Epithelial cell of esophagus (primary cell): ENCODE measurements around the gene DSCAML1.
A peak's percentile ranks its signal among the peaks of the same experiment; 100 is the strongest.

Source experiments
- DNase-seq: peaks from one replicate; pipeline ENCODE4 v3.0.0; 2010; ENCODE audit warnings: low read depth
- H3K4me3 ChIP-seq: 2 replicates; pipeline ENCODE4 v1.5.1; 2011; ENCODE audit warnings: mild to moderate bottlenecking, low read length, control low read depth
- CTCF ChIP-seq: IDR thresholded peaks from 2 replicates; pipeline ENCODE4 v1.5.1; 2011; ENCODE audit warnings: low read depth, mild to moderate bottlenecking, low read length, control low read depth, inconsistent platforms; ENCODE audit not compliant: insufficient read depth; ENCODE audit errors: missing control alignments

DSCAML1 gene

GRCh38 chr11:117790279-117790678 lies 6.7 kb downstream of the DSCAML1 start:
- no peak overlapping the region for H3K4me3 ChIP-seq
- no peak for TF ChIP-seq CTCF
- no peak for DNase-seq

DNA sequence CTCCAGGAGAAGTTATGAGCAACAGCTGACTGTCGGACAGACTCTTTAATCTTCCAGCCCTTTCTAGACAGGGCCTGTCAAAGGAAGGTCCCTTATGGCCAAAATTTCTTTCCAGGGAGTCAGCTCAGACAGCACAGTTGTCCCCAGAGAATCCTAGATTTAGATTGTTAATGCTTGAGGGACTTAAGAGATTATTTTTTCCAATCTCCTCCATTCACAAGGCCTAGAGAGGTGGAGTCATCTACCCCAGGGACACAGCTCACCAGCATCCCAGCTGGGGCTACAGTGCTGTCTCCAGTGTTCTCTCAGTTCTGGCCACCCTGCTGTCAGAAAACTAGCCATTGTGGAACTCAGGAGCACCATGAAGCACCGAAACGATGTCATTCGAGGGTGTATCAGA lies 7.8 kb downstream of the DSCAML1 start:
- H3K4me3 ChIP-seq, result no peak overlapping the region
- TF ChIP-seq CTCF, result no peak
- no peak for DNase-seq

DNA sequence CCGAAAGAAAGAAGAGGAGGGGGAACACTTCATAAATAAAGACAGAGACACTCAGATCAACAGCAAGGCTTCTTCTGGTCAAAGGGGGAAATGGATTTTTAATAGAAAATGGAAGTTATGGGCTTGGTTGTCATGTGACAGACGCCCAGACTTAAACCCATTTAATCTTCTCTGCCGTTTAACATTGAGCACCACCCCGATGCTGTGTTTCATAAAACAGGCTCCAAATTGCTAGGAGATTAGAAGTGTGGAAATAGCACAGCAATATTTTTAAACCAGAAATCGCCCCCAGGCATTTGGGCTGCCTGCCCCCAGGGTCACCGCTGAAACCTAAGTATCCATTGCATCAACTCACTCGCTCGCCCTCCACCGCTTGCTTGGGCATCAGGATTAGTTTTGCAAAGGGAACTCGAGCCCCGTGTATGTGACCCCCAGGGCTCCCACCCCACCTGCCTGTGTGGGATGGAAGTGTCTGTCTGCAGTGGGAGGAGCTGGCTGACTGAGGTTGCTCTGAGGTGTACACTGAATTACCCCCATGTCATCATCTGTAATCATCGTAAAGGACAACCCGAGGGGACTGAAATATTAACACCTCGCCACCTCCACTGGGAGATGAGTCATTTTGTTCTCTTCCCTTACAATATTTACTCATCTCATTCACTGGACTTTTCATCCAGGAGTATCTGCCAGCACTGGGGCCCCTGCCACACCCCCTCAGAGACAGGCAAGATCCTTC lies 10.7 kb downstream of the DSCAML1 start:
- peak; percentile 43 for DNase-seq
- no peak overlapping the region for H3K4me3 ChIP-seq
- TF ChIP-seq CTCF, result no peak

DNA sequence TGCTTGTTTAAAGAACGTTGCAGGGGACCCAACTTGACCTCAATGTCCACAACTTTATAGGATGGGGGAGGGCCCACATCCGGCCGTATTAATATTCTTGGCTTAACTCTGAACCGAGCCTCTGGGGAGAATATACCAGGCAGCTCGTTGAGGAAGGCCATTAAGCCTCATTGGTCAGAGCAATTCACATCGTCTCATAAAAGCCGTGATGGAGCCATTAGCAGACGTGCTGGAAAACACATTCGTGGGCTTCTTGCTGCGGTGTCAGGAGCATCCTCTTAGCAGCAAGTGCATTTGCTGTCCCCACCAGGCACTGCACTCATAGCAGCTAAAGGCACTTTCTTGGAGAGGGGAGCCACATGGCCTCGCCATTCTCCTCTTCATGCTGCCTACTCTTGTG lies 14.9 kb downstream of the DSCAML1 start:
- no peak overlapping the region for H3K4me3 ChIP-seq
- no peak for DNase-seq
- TF ChIP-seq CTCF, result no peak

DNA sequence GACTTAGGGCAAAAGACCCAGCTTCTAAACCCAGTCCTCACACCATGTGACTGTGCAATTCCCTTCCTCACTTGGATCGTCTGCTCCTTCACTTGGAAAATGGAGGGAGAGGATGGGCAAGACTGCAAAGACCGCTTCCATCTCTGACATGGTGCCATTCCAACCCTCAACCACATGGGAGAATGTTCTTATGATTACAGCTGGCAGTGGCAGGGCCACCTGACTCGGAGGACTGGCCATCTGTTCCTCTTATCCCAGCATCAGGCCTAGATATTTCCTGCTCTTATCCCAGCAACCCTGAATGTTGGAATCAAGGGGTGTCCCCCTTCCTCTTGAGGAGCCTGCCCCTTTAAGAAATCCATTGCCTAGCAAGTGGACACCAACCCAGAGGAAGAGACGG lies 15.4 kb downstream of the DSCAML1 start:
- TF ChIP-seq CTCF, result no peak
- no peak for DNase-seq
- no peak overlapping the region for H3K4me3 ChIP-seq

DNA sequence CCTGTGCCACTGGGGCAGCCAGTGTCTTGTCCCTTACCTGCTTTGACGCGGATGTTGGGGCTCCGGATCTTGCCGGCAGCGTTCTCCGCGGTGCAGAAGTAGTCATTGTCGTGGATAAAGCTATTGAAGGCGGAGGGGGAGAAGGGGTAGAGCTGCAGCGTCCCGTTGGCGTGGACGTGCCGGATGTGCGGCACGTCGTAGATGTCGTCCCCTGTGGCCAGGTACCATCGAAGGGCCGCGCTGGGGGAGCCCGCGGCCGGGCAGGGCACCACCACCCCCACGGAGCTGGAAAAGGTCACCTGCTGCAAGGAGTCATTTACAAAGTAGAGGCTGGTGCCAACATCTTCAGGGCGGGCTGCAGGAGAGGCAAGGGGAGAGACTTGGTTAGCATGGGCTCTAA lies 16.6 kb downstream of the DSCAML1 start:
- no peak for TF ChIP-seq CTCF
- DNase-seq, result no peak
- H3K4me3 ChIP-seq, result no peak overlapping the region

GRCh38 chr11:117774553-117774952 lies 22.5 kb downstream of the DSCAML1 start:
- no peak overlapping the region for H3K4me3 ChIP-seq
- no peak for TF ChIP-seq CTCF
- DNase-seq, result no peak
